NCI-H524 (cell line): ENCODE measurements around the gene RREB1.
"Not testable (repeated sequence)": the region's sequence is repeated elsewhere in the genome, so short reads cannot be mapped to it uniquely, and the experiment has no call there.

Experiments used
- DNase-seq, 2 experiments: peaks; one replicate each; lab custom pipeline; 2025; lab: John Stamatoyannopoulos, UW

RREB1 gene

DNA sequence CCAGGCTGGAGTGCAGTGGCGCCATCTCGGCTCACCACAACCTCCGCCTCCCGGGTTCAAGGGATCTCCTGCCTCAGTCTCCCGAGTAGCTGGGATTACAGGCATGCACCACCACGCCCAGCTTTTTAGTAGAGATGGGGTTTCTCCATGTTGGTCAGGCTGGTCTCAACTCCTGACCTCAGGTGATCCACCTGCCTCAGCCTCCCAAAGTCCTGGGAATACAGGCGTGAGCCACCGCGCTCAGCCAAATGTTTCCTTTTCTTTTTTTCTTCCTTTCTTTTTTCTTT, 155.7 kb downstream of the RREB1 start:
- not testable (repeated sequence) for DNase-seq

- no peak for DNase-seq
Observed at GRCh38 chr6:7264041-7264440, 156.3 kb downstream of the RREB1 start.

DNA sequence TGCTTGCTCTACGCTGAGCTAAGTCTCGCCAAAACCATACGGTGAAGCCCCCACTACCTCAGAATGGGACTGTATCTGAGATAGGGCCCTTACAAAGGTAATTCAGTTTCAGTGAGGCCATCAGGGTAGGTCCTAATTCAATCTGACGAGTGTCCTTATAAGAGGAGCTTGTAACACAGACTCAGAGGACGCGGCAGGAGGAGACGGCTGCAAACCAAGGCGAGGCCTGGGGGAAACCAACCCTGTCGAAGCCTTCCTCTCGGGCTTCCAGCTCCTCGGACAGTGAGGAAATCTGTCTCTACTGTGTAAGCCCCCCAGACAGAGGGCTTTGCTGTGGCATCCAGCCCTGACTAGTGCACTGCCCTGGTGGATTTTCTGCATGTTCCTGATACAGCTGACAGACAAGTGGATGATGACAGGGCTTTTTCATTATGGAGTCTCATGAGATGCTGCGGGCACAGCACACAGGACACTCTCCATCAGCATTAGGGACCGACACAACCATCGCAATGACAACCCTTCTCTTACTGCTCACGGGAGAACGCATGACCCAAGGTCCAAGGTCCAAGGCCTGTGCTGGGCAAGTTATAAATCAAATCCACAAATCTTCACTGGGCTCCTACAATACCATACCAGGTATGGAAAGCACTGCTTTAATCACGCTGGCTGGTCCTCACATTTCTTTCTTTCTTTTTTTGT, 157.1 kb downstream of the RREB1 start:
- DNase-seq: no peak

DNA sequence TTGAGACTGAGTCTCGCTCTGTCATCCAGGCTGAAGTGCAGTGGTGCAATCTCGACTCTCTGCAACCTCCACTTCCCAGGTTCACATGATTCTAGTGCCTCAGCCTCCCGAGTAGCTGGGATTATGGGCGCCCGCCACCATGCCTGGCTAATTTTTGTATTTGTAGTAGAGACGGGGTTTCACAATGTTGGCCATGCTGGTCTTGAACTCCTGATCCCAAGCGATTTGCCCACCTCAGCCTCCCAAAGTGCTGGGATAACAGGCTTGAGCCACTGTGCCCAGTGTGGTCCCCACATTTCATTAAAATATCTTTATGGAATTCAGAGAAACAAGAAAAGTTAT, 157.6 kb downstream of the RREB1 start:
- DNase-seq: not testable (repeated sequence)

DNA sequence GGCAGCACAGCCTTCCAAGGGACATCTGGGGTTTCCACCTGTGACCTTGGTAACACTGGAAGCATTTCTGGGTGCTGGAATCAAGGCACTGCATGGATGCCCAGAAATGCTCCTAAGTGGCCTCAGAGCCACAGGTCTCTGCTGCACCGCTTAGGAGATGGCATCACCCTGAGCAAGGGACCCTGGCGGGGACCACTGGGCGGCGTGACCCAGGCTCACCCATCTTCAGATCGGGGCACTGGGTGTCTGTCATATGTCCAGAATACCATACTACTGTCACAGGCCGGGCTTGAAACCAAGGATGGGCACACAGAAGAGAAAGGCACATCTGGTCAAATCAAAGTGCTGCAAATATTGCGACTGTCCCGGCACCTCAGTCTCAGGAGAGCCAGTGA, 159.3 kb downstream of the RREB1 start:
- no peak for DNase-seq

GRCh38 chr6:7267466-7268091, 159.8 kb downstream of the RREB1 start:
- no peak for DNase-seq

DNA sequence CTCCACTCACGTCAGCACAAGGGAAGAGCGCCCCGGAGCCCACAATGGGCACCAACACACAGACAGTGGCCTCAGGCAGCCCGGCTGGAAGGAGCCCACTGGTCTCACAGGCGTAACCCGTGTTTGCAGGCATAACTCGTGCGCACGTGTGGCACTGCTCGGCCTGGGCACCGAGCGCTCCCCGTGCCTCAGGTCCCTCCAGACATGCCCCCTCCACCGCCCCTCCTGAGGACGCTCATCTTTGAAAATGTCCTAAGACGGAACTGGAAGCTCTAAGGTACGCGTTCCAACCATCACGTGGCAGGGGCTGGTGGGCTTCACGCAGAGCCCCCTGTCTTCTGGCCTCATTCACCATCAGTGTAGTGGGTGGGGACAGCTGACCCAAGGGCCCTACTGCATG, 160.6 kb downstream of the RREB1 start:
- no peak for DNase-seq

GRCh38 chr6:7268816-7269555, 161.2 kb downstream of the RREB1 start:
- no peak for DNase-seq

DNA sequence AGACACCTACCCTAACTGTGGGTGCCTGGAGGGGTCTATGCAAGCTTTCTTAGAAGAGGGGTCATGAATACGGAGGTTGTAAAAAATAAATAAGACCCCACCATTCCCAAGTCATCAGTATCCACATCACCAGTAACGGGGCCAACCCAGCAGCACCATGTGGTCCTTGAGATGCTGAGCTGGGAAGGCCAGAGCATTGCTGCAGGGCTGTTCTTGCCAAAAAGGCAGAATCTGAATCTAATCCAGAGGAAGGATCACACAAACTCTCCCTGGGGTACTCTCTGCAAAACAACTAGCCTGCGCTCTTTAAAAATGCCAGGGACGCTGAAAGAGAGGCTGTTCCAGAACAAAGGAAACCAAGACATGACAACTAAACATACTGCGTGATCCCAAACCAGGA, 162.1 kb downstream of the RREB1 start:
- DNase-seq: no peak

DNA sequence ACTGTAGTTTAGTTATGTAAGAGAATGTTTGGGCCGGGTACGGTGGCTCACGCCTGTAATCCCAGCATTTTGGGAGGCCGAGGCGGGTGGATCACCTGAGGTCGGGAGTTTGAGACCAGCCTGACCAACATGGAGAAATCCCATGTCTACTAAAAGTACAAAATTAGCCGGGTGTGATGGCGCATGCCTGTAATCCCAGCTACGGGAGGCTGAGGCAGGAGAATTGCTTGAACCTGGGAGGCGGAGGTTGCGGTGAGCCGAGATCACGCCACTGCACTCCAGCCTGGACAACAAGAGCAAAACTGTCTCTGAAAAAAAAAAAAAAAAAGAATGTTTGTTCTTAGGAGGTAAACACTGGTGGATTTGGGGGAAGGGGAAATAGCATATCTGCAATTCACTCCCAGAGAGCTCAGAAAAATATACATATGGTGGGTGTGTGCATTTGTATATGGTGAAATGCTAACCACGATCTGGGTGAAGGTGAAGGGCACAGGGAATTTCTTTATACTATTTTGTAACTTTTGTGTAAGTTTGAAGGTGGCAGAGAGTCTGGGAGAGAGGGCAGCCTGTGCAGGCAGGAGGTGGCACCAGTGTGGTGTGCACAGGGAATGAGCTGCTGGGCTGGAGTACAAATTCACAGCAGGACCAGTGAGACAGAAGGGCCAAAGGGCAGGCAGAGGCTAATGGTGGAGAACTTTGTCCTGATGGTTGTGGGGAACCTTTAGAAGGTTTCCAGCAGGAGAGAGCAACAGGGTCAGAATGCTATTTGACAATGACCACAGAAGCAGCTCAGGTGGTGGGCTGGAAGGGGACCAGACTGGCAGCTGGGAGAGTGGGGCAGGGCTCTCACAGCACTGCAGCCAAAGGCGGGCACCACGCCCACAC, 162.8 kb downstream of the RREB1 start:
- DNase-seq: no peak

- DNase-seq: no peak
Observed at GRCh38 chr6:7271205-7271534, 163.4 kb downstream of the RREB1 start.

- no peak for DNase-seq
Observed at GRCh38 chr6:7273709-7274108, 165.9 kb downstream of the RREB1 start.

DNA sequence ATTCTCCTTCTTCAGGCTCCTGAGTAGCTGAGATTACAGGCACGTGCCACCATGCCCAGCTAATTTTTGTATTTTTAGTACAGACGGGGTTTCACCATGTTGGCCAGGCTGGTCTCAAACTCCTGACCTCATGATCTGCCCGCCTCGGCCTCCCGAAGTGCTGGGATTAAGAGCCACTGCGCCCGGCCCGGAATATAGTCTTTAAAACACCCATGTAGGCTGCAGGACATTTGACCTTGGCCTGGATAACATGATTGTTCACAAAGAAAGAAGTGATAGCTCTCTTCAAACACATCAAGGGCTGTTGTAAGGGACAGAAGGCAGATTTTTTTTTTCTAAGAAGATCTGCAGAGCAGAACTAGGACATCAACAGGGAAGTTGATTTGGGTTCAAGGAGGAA, 166.8 kb downstream of the RREB1 start:
- not testable (repeated sequence) for DNase-seq

DNA sequence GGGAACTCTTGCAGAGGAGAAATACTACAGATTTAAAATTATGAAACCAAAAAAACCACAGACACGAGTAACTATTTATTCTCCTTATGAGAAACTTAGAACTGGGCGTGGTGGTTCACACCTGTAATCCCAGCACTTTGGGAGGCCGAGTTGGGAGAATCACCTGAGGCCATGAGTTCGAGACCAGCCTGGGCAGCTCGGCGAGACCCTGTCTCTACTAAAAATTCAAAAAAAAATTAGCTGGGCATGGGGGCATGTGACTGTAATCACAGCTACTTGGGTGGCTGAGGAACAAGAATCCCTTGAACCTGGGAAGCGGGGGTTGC, 168.4 kb downstream of the RREB1 start:
- DNase-seq: no peak

DNA sequence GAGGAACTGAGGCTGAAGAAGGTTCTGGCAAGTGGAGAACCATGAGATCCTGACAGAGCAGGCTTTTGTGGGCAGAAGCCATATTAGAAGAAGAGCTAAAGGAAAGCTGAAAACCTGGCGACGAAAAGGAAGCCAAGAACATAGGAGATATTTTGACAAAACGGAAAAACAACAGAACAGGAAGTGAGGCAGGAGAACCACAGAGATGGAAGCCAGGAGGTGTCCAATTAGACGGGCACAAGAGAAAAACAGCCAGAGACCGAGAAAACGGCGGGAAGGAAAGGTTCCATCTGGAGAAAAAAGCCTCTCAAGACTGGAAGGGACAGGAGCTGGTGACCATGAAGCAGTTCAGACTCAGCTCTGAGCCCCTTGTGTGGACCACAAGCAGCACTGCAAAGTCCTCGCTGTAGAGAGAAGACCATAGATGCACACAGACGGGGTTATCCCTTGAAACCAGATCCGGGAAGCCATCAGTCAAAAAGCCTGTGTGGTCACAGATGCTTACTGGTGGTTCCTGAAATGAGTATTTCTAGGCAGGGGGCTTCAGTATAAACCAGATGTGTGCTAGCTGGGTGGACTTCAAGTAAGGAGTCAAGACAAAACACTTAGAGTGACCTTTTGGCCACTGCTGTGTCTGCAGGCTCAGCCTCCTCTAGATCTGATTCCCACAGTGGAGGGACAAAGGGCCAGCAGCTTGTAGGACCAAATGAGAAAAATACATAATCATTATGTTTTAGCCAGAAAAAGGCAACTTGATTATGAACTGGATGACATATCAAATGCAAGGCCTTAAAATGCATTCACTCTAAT, 174.5 kb downstream of the RREB1 start:
- no peak for DNase-seq

DNA sequence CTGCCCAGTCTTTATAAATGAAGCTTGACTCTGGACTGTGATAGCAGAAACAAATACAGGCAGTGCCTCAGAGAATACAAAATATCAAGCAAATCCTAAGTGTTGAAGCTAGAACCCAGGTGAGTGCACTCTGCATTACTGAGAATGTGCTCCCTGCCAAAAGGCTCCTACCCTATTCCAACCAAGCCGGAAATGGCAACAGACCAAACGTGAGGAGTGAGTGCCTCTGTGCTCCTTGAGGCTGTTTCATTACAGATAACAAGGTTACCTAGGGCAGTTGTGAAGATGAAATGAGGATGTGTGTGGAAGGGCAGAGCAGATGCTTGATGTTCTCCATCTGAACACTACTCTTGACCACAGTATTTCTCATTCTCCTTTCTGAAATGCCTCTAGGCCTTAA, 175.9 kb downstream of the RREB1 start:
- DNase-seq: no peak

DNA sequence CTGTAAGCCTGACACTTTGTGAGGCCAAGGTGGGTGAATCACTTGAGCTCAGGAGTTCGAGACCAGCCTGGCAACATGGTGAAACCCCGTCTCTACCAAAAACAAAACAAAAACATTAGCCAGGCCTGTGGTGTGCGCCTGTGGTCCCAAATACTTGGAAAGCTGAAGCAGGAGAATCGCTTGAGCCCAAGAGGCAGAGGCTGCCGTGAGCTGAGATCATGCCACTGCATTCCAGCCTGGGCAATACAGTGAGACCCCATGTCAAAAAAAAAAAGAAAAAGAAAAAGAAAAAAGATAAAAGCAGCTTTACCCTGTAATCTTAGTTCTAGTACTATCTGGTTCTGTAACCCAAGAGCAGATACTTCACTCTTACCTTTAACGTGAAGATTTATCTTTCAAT, 177.7 kb downstream of the RREB1 start:
- no peak for DNase-seq

DNA sequence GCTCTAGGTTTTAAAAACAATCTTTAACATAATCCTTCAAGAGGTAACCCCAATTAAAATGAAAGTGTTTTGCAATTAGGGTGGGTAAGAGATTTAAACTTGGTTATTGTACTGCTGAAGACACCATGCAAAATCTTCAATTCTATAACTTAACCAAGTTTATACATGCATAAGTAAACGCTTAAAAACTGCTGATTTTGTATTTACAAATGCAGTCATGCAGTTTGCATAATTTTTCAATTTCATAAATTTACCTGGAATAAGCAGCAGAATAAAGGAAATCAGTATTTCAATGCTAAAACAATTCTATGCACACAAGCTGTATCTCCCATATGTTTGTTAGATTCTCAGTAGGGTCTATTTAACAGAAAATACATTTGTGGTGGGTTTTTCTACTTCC, 182.3 kb downstream of the RREB1 start:
- DNase-seq: no peak

DNA sequence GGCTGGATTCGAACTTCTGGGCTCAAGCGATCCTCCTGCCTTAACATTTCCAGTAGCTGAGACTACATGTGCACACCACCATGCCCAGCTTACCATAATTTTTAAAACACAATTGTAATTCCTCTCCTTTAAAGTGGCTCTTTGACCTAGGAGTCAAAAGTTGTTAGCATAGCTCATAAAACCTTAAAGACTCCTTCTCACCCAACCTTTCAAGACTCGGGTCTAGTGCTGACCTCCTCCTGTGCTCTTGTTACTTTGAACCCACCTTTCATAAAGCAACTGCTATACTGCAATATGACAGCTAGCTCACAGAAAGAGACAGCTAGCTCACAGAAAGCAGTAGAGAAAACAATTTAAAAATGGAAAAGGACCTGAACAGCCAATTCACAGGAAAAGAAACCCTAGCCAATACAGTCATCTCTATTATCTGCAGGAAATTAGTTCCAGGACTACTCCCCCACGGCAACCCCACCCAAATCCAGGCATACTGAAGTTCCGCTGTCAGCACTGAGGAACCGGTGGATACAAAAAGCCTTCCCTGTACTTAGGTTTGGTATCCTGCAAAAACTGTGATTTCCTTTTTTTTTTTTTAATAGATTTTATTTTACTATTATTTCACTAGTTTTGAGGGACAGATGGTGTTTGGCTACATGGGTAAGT, 185.0 kb downstream of the RREB1 start:
- DNase-seq: no peak

DNA sequence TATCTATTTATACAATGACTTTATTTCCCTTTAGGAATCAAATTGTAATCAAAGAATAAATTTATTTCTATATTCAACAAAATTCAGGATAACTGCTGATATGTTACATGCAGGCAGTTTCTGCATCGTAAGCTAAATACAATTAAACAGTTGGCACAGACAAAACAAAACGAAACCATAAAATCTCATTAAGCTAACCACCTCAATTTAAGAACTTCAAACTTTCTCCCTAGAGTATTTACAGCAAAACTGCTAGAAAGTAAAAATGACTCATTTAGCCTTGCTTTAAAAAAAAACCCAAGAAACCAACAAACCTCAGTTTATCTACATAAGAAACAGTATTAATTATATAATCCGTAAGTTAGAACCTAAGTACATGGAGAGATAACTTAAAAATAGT, 188.2 kb downstream of the RREB1 start:
- DNase-seq: no peak

DNA sequence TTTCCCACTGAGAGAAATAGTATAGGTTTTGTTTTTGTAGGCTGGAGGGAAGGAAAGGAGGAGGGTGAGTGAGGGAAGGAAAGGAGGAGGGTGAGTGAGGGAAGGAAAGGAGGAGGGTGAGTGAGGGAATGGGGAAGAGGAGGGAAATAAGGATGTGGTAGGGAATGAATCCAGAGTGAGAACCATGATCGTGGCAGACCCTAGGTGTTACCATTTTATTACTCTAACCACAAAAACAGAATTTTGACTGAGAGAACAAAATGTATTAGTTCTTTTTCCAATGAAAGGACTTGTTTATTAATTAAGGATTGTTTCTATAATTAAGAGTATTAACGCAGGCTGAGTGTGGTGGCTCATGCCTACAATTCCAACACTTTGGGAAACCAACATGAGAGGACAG, 188.8 kb downstream of the RREB1 start:
- DNase-seq: no peak

GRCh38 chr6:7298113-7298512, 190.4 kb downstream of the RREB1 start:
- DNase-seq: no peak
